RWPE2 (cell line): ENCODE results near the gene CCL25.

Experiments used
- ATAC-seq: fragments of 200-7000 bp; cut with Tn5 transposase; 3 replicates; pipeline ENCODE4 v1.9.1; 2021; ENCODE audit warnings: low read depth
- DNase-seq: peaks from one replicate; pipeline ENCODE4 v3.0.0-alpha.2; 2020; ENCODE audit warnings: low spot score
- H3K27ac ChIP-seq: fragments of 450-650 bp; 2 replicates; pipeline ENCODE4 v1.5.1; 2017; ENCODE audit warnings: mild to moderate bottlenecking; ENCODE audit not compliant: poor library complexity, severe bottlenecking
- H3K27me3 ChIP-seq: fragments of 250-450 bp; sonication (Bioruptor Pico); 2 replicates; pipeline ENCODE4 v1.5.1; 2021; ENCODE audit warnings: mild to moderate bottlenecking, moderate library complexity; ENCODE audit not compliant: insufficient read depth, poor library complexity, severe bottlenecking
- H3K36me3 ChIP-seq: fragments of 250-450 bp; sonication (Bioruptor Pico); 2 replicates; pipeline ENCODE4 v1.5.1; 2020; ENCODE audit warnings: low read depth, mild to moderate bottlenecking, moderate library complexity
- H3K4me1 ChIP-seq: fragments of 250-450 bp; sonication (Bioruptor Pico); 2 replicates; pipeline ENCODE4 v1.5.1; 2021; ENCODE audit warnings: mild to moderate bottlenecking, moderate library complexity; ENCODE audit not compliant: insufficient read depth, poor library complexity, severe bottlenecking
- H3K4me3 ChIP-seq: fragments of 250-450 bp; sonication (Bioruptor Pico); 2 replicates; pipeline ENCODE4 v1.5.1; 2021; ENCODE audit warnings: mild to moderate bottlenecking, moderate library complexity; ENCODE audit not compliant: severe bottlenecking
- H3K9me3 ChIP-seq: fragments of 250-450 bp; sonication (Bioruptor Pico); 2 replicates; pipeline ENCODE4 v1.5.1; 2021; ENCODE audit warnings: mild to moderate bottlenecking, moderate library complexity; ENCODE audit not compliant: severe bottlenecking
- CTCF ChIP-seq: fragments of 450-650 bp; IDR thresholded peaks from one replicate; pipeline ENCODE4 v1.5.1; 2017; ENCODE audit warnings: mild to moderate bottlenecking, moderate library complexity; ENCODE audit not compliant: poor library complexity, severe bottlenecking

CCL25 gene

GRCh38 chr19:8064911-8065874, 12.6 kb downstream of the CCL25 start:
- Histone ChIP-seq H3K27me3 (no peaks in the 10 kb centered on the region), H3K4me1 (no peaks in the 10 kb centered on the region), H3K4me3 (no peak overlapping the region), H3K9me3 (peaks cover 2% of the 10 kb centered on the region), H3K27ac (no peak overlapping the region), H3K36me3 (no peaks in the 10 kb centered on the region)
- no peak for TF ChIP-seq CTCF
- ATAC-seq (no peak), DNase-seq (no peak)

GRCh38 chr19:8065875-8066261, 13.3 kb downstream of the CCL25 start:
- ATAC-seq, result no peak
- DNase-seq, result no peak

GRCh38 chr19:8069096-8069973, 16.8 kb downstream of the CCL25 start:
- Histone ChIP-seq H3K9me3 (peaks cover 2% of the 10 kb centered on the region), H3K27me3 (no peaks in the 10 kb centered on the region), H3K4me1 (no peaks in the 10 kb centered on the region), H3K36me3 (no peaks in the 10 kb centered on the region), H3K27ac (no peak overlapping the region), H3K4me3 (no peak overlapping the region)
- DNase-seq, result no peak
- no peak for ATAC-seq
- peak; percentile 28 for TF ChIP-seq CTCF

More at GRCh38 chr19:8065875-8066261, 13.3 kb downstream of the CCL25 start:
- H3K36me3 ChIP-seq, result no peaks in the 10 kb centered on the region
- no peaks in the 10 kb centered on the region for H3K4me1 ChIP-seq
- TF ChIP-seq CTCF, result no peak
- H3K9me3 ChIP-seq, result peaks cover 2% of the 10 kb centered on the region
- no peak overlapping the region for H3K27ac ChIP-seq
- no peak overlapping the region for H3K4me3 ChIP-seq
- no peaks in the 10 kb centered on the region for H3K27me3 ChIP-seq

GRCh38 chr19:8071912-8072311, 19.4 kb downstream of the CCL25 start:
- no peaks in the 10 kb centered on the region for H3K4me1 ChIP-seq
- no peak for DNase-seq
- H3K4me3 ChIP-seq, result no peak overlapping the region
- no peak overlapping the region for H3K27ac ChIP-seq
- H3K9me3 ChIP-seq, result peaks cover 2% of the 10 kb centered on the region
- ATAC-seq, result no peak
- H3K36me3 ChIP-seq, result no peaks in the 10 kb centered on the region
- no peak for TF ChIP-seq CTCF
- H3K27me3 ChIP-seq, result no peaks in the 10 kb centered on the region
